ENCODE measurements around the gene NCOA7.

Gene NCOA7, protein sequence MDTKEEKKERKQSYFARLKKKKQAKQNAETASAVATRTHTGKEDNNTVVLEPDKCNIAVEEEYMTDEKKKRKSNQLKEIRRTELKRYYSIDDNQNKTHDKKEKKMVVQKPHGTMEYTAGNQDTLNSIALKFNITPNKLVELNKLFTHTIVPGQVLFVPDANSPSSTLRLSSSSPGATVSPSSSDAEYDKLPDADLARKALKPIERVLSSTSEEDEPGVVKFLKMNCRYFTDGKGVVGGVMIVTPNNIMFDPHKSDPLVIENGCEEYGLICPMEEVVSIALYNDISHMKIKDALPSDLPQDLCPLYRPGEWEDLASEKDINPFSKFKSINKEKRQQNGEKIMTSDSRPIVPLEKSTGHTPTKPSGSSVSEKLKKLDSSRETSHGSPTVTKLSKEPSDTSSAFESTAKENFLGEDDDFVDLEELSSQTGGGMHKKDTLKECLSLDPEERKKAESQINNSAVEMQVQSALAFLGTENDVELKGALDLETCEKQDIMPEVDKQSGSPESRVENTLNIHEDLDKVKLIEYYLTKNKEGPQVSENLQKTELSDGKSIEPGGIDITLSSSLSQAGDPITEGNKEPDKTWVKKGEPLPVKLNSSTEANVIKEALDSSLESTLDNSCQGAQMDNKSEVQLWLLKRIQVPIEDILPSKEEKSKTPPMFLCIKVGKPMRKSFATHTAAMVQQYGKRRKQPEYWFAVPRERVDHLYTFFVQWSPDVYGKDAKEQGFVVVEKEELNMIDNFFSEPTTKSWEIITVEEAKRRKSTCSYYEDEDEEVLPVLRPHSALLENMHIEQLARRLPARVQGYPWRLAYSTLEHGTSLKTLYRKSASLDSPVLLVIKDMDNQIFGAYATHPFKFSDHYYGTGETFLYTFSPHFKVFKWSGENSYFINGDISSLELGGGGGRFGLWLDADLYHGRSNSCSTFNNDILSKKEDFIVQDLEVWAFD

DNA sequence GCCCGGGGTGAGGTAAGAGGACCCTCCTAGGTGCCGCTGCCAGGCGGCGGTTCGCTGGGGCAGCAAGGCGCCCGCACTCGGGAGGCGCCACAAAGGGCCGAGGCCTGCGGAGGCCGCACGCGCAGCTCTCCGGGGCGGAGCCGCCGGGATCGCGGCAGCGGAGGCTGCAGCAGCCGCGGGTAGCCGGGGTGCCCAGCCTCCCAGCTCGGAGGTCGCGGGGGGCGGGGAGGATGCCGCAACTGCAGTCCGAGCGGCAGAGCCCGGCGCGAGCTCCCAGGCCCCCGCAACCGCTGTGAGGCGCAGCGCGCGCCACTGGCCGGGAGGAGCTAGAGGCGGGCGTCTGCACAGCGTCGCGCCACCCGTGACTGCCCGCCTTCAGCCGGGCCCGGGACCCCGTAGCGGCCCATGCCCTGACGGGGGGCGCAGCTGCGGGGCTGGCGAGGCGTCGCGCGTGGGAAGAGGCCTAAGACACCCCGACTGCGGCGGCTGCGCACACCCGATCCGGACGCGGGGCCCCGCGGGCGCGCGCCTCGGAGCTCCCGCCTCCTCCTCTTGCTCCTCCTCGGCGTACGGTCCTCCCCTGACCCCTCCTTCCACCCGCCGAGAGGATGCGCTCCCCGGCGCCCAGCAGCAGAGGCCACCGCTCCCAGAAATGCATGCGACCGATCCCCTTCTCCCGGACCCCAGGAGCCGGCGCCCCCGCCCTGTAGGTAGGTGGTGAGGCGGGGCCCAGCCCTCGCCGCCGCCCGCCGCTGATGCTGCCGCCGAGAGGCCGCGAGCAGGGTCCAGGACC, at the start of gene NCOA7:
TSS of gene NCOA7 (plus strand) at position 603 of the 793 bp plus-strand sequence. CDS start 24,395 bp downstream, outside the sequence.
- Histone ChIP-seq H3K27me3 (ENCODE audit: low read depth) (no peaks in the 10 kb centered on the region), H3K36me3 (replicated peaks) (no peaks in the 10 kb centered on the region), H3K4me1 (peaks cover 35% of the 10 kb centered on the region), H3K4me3 (peak within 1 kb of the TSS; percentile 64), H3K9me3 (no peaks in the 10 kb centered on the region)
- in situ Hi-C loops (cut with MboI; ENCODE audit: low sequenced_read_pairs): no loop called here
- DNase-seq (ENCODE audit: low spot score in 2 of 2): peak; percentile 71 to 82

DNA sequence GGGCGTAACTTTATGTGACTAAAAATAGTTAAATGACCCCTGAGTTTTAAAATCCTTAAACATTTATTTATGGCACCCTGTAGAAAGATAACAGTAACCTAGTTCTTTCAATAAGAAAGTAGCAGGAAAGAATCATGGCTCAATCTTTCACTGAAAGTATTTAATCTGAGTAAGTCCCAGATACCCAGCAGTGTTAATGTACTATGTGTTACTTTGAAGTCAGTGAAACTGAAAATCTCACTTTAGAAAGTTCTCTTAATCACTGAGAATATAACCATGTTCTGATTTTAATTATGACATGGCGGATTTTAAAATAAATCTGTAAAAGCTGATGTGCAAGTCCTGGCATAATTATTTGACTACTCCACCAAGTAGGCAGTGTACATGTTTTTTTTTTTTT, 49.4 kb upstream of the NCOA7 start:
- Histone ChIP-seq H3K4me3 (no peak overlapping the region), H3K27me3 (ENCODE audit: low read depth) (peaks cover 62% of the 10 kb centered on the region), H3K4me1 (no peaks in the 10 kb centered on the region), H3K36me3 (replicated peaks) (no peaks in the 10 kb centered on the region), H3K9me3 (no peaks in the 10 kb centered on the region)
- in situ Hi-C loops (cut with MboI; ENCODE audit: low sequenced_read_pairs): no loop called here
- DNase-seq (ENCODE audit: low spot score in 2 of 2): no peak

DNA sequence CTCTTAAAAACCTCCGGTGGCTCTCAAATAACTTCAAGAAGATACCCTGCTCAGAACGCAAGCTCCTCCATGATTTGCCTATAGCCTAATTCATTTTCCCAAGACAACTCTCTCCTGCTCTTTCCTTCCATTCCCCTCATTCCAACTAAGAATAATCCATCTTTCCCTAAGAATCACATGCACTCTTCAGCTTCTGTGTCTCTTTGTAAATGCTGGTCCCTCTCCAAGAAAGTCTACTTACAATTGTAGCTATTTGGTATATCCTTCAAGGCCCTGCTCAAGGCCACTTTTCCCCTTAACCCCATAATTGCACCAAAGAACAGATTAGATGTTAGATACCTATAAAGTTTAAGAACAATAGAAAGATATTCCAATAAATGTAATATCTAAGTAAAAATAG, 48.7 kb upstream of the NCOA7 start:
- H3K4me1 ChIP-seq: peaks cover under 1% of the 10 kb centered on the region
- in situ Hi-C loops (cut with MboI; ENCODE audit: low sequenced_read_pairs): no loop called here
- no peak for DNase-seq (ENCODE audit: low spot score in 2 of 2)
- H3K27me3 ChIP-seq (ENCODE audit: low read depth): peaks cover 66% of the 10 kb centered on the region
- H3K36me3 ChIP-seq (replicated peaks): no peaks in the 10 kb centered on the region
- H3K4me3 ChIP-seq: no peak overlapping the region
- H3K9me3 ChIP-seq: no peaks in the 10 kb centered on the region

DNA sequence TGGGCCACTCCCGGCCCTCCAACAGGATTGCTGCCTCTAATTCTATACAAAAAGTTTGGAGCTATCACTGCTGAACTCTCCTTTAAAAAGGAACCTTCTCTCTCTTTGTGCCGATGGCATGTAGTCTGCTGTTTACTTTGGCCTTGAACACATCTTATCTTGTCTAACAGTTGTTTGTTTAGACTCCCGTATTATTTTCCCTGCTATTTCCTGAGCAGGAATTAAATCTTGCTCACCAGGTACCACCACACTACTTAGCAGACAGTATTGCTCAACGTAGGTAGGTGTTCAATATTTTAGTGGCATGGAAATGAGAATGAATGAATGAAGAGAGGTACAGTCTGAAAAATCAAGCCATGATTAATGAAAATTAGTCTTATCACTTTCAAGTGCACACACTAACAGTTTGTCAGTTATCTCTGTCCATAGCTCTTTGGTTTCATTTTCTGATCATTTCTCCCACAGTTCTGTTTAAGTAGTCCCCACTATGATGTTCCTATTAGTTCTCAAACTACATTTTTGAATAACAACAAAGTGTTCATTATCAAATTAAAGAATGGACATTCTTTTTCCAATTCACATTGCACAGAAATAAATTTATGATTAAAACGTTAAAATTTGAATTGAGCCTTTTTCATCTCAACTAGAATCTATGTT, 48.2 kb upstream of the NCOA7 start:
- H3K4me1 ChIP-seq: peaks cover 4% of the 10 kb centered on the region
- in situ Hi-C loops (cut with MboI; ENCODE audit: low sequenced_read_pairs): no loop called here
- no peak overlapping the region for H3K4me3 ChIP-seq
- H3K9me3 ChIP-seq: no peaks in the 10 kb centered on the region
- no peaks in the 10 kb centered on the region for H3K36me3 ChIP-seq (replicated peaks)
- peaks cover 70% of the 10 kb centered on the region for H3K27me3 ChIP-seq (ENCODE audit: low read depth)
- DNase-seq (ENCODE audit: low spot score in 2 of 2): no peak

DNA sequence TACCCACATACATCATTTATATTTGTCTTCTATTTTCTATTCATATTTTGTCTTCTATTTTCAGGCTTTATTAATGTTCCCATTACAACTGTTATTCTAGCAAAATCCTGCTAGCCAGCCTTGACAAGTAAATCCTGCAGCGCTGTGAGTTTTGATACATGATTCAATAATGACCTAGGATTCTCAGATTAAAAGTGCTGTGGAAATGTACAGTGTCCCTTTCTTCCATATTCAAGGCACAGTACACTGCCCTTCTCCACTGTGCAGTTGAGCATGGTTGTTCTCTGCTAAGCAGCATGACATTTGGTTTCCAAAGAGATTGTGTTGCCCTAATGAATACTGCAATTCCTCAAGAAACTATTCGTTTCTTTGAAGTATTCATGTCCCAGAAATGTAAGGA, 47.2 kb upstream of the NCOA7 start:
- no peaks in the 10 kb centered on the region for H3K9me3 ChIP-seq
- in situ Hi-C loops (cut with MboI; ENCODE audit: low sequenced_read_pairs): no loop called here
- peaks cover 9% of the 10 kb centered on the region for H3K4me1 ChIP-seq
- DNase-seq (ENCODE audit: low spot score in 2 of 2): no peak
- H3K27me3 ChIP-seq (ENCODE audit: low read depth): peaks cover 77% of the 10 kb centered on the region
- no peak overlapping the region for H3K4me3 ChIP-seq
- no peaks in the 10 kb centered on the region for H3K36me3 ChIP-seq (replicated peaks)

DNA sequence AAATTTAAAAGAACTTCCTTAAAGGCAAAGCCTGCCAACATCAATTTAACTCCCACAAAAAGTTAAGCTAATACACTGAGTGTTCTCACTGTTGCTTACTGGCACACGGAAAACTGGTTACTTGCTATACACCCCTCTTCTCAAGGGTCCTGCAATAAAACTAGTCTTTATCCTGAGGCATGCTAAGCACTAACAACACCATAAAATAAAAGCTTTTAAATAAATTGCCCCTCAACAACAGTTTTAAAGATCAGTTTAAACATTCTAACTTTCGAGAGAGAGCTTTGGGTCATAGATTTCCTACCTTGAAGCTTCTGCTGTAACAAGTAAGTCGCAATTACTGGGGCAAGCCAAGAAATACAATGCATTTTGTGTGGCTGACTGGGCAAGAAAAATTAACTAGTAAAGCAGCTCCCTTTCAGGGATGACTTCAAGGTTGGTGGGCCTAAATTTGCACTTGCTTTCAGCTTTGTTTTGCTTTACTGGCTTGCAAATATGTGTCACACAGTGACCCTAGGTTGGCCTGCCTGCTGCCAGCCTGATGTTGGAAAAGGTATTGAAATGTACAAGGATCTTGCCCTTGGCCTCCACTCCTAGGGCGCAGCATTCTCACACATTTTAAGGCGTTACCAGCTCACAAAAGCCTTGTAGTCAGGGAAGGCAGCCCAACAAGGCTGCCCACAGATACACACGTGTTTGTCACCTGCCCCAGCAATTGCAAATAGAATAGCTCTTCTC, 45.3 kb upstream of the NCOA7 start:
- in situ Hi-C loops (cut with MboI; ENCODE audit: low sequenced_read_pairs): no loop called here
- H3K4me1 ChIP-seq: peaks cover 16% of the 10 kb centered on the region
- H3K27me3 ChIP-seq (ENCODE audit: low read depth): peaks cover 90% of the 10 kb centered on the region
- DNase-seq (ENCODE audit: low spot score in 2 of 2): no peak
- no peaks in the 10 kb centered on the region for H3K9me3 ChIP-seq
- H3K36me3 ChIP-seq (replicated peaks): no peaks in the 10 kb centered on the region
- H3K4me3 ChIP-seq: no peak overlapping the region

DNA sequence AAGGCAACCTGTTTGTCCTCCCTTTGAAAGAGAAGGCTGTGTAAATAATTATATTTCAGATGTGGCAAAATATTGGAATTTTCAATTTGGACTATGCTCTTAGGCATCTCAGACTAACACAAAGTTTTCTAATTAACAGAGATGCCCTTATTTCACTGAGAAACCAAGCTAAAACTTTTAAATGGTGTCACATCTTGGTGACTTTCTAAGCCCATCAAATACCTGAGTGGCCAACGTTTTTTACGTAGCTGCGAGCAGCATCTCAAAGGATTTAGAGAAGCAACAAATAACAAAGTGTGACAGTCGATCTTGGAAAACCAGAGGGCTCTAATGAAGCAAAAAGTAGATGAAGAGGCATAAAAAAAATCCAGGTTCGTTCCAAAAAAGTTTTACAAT, 44.7 kb upstream of the NCOA7 start:
- DNase-seq (ENCODE audit: low spot score in 2 of 2): no peak
- no peaks in the 10 kb centered on the region for H3K36me3 ChIP-seq (replicated peaks)
- peaks cover 18% of the 10 kb centered on the region for H3K4me1 ChIP-seq
- peaks cover 90% of the 10 kb centered on the region for H3K27me3 ChIP-seq (ENCODE audit: low read depth)
- H3K9me3 ChIP-seq: no peaks in the 10 kb centered on the region
- no peak overlapping the region for H3K4me3 ChIP-seq
- in situ Hi-C loops (cut with MboI; ENCODE audit: low sequenced_read_pairs): no loop called here

DNA sequence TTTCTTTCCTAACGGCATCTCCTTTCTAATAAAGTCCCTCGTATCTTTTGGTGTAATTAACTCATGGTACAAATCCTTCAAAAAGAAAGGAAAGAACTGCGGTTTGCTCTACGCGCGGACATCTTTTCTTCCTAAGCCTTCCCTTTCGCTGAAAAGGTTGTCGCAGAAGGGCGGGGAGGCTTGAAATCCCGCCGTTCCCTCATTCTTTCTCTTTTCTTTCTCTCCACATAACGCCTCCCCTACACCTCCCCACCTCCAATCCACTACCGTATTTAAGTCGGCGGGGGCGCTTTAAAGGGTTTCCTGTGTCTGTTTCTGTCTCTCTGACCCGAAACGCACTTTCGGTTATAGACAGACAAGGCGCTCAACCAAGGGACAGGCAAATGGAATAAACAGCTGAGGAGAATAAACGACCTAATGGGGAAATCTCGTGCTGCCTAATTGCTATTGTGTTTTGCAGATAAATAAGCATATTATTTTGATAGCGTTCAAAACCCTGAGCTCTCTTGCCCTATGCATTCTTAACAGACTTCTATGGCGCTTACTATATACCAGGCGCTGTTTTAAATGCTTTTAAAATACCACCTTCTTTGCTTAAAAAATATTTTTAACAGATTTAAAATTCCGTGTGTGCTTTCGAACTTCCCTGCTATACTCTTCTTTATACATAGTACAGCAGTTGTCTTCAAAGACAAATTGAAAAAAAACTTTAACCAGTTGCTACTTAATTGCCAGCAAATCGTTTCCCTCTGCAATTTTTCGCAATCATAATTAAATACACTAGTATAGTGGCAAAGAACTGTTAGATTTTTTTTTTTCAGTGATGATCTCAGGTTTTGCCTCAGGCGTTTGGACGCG, 43.8 kb upstream of the NCOA7 start:
- Histone ChIP-seq H3K9me3 (no peaks in the 10 kb centered on the region), H3K4me3 (peak overlapping the region; percentile 37), H3K4me1 (peaks cover 21% of the 10 kb centered on the region), H3K27me3 (ENCODE audit: low read depth) (peaks cover 92% of the 10 kb centered on the region), H3K36me3 (replicated peaks) (no peaks in the 10 kb centered on the region)
- in situ Hi-C loops (cut with MboI; ENCODE audit: low sequenced_read_pairs): no loop called here
- DNase-seq (ENCODE audit: low spot score in 2 of 2): peak; percentile 52 to 66

DNA sequence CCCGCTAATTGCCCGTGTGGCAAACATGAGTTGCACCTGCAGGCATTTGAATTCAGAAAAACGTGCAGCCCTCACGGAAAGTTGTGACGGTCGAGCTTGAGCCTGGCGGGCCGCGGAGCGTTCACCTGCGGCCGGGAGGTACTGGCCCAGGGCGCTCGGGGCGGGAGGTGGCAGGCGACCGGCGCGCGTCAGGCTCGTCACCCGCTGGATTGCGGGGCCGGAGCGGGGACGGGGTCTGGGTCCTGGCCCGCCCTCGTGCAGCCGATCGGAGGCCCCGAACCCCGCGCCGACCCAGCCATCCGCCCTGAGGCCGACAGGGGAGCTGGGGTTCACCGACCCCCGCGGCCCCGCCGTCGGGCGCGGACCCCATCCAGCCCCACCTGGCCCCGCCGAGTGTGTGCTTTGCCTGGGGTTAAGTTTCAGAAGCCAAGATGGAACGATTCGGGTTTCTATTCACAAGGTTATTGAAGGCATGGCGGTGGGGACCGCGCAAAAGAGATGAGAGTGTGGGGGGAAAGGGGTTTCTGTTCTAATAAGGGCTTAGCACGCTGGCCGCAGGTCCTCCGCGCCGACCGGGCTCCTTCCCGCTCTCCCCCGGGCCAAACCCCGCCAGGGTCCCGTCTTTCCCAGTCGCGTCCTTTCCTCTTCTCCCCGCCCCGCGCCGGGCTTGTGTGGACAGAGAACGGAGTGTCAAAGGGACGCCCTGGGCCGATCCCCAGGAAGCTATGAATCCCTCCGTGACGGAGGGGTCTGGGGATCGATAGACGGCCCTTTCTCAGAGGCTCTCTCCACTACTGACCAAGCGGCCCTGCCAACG, 43.0 kb upstream of the NCOA7 start:
- in situ Hi-C loops (cut with MboI; ENCODE audit: low sequenced_read_pairs): no loop called here

DNA sequence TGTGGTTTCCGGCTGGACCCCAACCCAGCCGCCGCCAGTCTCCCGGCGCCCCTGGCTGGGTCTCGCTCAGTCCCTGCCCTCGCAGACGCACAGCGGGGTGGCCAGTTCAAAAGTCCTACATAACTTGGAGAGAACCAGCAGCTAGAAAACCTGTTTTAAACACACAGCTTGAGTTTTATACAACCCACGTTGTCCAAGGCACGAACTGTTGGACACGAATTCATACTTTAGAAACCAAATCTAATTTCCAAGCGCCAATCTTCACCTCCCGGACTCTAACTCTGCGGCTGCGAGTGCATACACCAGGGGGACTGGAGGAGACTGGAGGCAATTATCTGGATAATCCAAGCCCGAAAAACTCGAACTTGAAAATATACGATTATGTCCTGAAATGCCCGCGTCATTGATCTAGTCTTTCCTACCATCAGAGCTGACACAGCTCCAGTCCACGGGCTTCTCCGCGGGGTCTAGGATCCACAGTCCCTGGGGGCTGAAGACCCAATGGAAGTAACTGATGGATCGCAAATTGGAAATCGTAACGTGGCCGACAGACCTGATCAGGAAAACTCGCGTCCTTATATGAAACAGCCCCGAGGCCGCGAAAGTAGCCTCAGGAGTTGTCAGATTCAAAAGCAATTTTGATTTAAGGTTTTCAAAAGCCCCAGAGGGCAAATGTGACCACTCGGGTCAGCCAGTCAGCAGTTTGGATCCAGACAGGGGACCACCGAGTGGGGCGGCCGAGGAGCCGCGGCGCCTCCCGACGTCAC, 42.2 kb upstream of the NCOA7 start:
- in situ Hi-C loops (cut with MboI; ENCODE audit: low sequenced_read_pairs): no loop called here
- H3K27me3 ChIP-seq (ENCODE audit: low read depth): peaks cover 95% of the 10 kb centered on the region
- H3K4me3 ChIP-seq: peak overlapping the region; percentile 37
- no peaks in the 10 kb centered on the region for H3K36me3 ChIP-seq (replicated peaks)
- H3K9me3 ChIP-seq: no peaks in the 10 kb centered on the region
- peaks cover 21% of the 10 kb centered on the region for H3K4me1 ChIP-seq
- DNase-seq (ENCODE audit: low spot score in 2 of 2): peak in 1 of 2 experiments; percentile 23

More for the DNA sequence above, 43.0 kb upstream of the NCOA7 start:
- Histone ChIP-seq H3K36me3 (replicated peaks) (no peaks in the 10 kb centered on the region), H3K9me3 (no peaks in the 10 kb centered on the region), H3K4me1 (peaks cover 21% of the 10 kb centered on the region), H3K27me3 (ENCODE audit: low read depth) (peaks cover 93% of the 10 kb centered on the region), H3K4me3 (peak overlapping the region; percentile 37)
- peak in 1 of 2 experiments; percentile 48 for DNase-seq (ENCODE audit: low spot score in 2 of 2)
